AG09319 (cell line): ENCODE results near the gene ZNF768.

Source experiments
- DNase-seq: peaks from one replicate; pipeline ENCODE4 v3.0.0-alpha.2; 2010; ENCODE audit warnings: low read depth; ENCODE audit errors: extremely low read depth
- TF ChIP-seq, protein P1 (sequence below): IDR thresholded peaks from 2 replicates; pipeline ENCODE4 v1.5.1; 2011; ENCODE audit warnings: low read depth, mild to moderate bottlenecking, inconsistent platforms, low read length, moderate library complexity

Gene ZNF768

DNA sequence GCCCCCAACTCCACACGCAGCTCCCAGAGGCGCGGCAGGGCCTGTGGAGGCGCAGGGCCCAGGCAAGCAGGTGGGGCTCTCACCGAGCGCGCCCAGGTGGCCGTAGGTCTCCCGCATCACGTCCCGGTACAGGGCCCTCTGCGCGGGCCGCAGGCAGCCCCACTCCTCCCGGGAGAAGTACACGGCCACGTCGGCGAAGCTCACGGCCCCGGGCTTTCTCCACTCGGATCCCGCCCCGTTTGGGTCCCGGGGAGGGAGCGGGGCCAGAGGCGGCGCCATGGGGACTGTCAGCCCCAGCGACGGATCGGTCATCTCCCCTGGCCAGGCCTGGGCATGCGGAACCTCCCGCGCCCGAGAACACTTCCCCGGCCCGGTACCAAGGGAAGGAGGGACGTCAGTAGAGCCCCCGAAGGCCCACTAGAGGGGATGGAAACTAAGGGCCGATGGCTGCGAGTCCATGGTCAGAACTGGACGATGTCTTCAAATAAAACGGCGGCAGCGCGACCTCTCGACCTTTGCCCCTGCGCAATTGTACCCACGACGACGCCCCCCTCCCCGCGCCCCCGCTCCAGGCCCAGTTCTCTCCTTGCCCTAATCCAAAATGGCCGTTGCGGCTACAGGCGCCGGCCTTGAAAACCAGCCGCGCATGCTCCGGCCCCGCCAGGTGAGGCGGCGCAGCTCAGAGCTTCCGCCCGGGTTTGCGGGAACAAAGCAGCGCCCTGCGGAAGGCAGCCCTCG lies 8.2 kb upstream of the ZNF768 start, which contains the start of gene ZNF747:
Gene ZNF747, minus strand, starts transcription at position 491 of the 738 bp plus-strand sequence. Its CDS starts 179 bp downstream, at position 312.
- TF ChIP-seq, protein P1, sequence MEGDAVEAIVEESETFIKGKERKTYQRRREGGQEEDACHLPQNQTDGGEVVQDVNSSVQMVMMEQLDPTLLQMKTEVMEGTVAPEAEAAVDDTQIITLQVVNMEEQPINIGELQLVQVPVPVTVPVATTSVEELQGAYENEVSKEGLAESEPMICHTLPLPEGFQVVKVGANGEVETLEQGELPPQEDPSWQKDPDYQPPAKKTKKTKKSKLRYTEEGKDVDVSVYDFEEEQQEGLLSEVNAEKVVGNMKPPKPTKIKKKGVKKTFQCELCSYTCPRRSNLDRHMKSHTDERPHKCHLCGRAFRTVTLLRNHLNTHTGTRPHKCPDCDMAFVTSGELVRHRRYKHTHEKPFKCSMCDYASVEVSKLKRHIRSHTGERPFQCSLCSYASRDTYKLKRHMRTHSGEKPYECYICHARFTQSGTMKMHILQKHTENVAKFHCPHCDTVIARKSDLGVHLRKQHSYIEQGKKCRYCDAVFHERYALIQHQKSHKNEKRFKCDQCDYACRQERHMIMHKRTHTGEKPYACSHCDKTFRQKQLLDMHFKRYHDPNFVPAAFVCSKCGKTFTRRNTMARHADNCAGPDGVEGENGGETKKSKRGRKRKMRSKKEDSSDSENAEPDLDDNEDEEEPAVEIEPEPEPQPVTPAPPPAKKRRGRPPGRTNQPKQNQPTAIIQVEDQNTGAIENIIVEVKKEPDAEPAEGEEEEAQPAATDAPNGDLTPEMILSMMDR, result no peak
- peak; percentile 59 for DNase-seq

- DNase-seq, result no peak
- TF ChIP-seq, protein P1, result no peak
These were observed 7.5 kb upstream of the ZNF768 start for GRCh38 chr16:30533748-30534367.

DNA sequence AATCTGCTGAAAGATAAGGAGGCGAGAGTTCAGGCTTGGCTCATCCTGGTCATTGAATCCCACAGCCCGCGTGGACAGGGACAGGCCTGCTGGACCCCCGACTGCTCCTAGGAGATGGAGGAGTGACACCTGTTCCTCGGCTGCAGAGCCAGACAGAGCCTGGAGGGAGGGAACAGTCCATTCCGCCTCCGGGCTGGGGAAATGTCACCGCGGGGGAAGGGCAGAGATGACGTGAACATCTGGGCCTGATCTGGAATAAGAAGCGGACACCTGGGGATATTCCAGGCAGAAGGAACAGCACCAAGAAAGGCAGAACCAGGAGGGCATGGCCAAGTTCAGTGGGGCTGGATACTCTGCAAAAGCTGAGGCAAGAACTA lies 6.8 kb upstream of the ZNF768 start:
- TF ChIP-seq, protein P1, result no peak
- DNase-seq, result no peak

DNA sequence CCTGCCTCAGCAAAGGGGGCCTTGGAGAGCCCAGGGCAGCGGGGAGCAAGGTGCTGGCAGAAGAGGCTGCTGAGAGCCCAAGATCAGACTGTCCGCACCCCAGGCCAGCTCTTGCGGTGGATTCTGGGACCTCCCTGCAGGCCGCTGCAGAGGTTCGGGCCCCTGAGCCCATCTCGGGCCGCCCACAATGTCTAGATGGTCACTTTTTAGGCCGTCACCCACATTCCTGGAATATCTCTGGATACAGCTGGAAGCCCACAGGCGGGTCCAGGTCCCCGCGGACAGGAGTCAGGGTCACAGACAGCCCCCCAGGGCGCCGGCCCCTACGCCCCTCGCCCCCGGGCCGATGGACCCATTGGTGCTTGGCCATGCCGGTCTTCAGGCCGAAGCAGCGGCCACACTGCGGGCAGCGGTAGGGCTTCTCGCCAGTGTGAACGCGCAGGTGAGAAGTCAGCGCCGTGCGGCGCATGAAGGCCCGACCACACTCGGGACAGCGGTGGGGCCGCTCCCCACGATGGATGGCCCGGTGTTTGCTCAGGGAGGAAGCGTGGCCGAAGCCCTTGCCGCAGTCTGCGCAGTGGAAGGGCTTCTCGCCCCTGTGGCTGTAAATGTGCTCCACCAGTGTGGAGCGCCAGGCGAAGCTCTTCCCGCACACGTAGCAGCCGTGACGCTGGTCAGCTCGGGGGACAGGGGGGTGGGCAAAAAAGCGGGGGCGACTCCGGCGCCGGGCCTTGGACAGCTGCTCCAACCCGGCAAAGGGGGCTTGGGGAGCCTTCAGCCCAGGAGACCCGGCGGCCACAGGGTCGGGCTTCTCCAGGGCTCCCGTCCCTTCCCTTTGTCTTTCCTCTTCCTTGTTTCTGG lies 6.1 kb upstream of the ZNF768 start:
- DNase-seq, result no peak
- TF ChIP-seq, protein P1, result no peak

- no peak for DNase-seq
- TF ChIP-seq, protein P1, result no peak
These were observed 4.0 kb upstream of the ZNF768 start for GRCh38 chr16:30530163-30531037.

- TF ChIP-seq, protein P1, result no peak
- DNase-seq, result no peak
These were observed 2.6 kb upstream of the ZNF768 start for GRCh38 chr16:30528799-30529457.
